ENCODE data around the gene FIZ1.

DNA sequence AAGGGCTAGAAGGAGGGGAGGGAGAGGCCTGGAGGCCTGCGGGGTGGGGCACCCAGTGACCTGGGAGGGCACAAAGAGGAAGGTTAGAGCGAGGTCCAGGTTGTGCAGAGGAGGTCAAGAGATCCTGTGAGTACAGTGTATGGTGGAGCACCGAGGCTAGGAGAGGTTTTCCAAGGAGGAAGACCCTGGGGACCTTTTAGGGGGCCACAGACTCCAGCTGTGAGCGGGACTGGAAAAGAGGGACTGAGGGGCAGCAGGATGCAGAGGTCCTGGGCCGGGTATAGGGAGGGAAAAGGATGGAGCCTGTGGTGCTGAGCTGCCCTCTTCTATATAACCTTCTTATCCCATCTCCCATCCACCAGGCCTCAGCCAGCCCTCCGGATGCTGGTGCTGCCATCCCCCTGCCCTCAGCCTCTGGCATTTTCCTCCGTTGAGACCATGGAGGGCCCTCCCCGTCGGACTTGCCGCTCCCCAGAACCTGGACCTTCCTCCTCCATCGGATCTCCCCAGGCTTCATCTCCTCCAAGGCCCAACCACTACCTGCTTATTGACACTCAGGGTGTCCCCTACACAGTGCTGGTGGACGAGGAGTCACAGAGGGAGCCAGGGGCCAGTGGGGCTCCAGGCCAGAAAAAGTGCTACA, 45.0 kb upstream of the FIZ1 start:
- TF ChIP-seq, protein P1, sequence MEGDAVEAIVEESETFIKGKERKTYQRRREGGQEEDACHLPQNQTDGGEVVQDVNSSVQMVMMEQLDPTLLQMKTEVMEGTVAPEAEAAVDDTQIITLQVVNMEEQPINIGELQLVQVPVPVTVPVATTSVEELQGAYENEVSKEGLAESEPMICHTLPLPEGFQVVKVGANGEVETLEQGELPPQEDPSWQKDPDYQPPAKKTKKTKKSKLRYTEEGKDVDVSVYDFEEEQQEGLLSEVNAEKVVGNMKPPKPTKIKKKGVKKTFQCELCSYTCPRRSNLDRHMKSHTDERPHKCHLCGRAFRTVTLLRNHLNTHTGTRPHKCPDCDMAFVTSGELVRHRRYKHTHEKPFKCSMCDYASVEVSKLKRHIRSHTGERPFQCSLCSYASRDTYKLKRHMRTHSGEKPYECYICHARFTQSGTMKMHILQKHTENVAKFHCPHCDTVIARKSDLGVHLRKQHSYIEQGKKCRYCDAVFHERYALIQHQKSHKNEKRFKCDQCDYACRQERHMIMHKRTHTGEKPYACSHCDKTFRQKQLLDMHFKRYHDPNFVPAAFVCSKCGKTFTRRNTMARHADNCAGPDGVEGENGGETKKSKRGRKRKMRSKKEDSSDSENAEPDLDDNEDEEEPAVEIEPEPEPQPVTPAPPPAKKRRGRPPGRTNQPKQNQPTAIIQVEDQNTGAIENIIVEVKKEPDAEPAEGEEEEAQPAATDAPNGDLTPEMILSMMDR (IDR thresholded peaks at IDR 0.05) = no peak
- no peak for TF ChIP-seq POLR2A (IDR thresholded peaks at IDR 0.05)

Data from thyroid gland (tissue), 4 donors.